Measurements from ENCODE around the gene TIAM1.

GRCh38 chr21:31201144-31201543, 142.9 kb downstream of the TIAM1 start:
- no peak for TF ChIP-seq CTCF (IDR thresholded peaks at IDR 0.05; ENCODE audit: insufficient read depth, low read length, poor library complexity, severe bottlenecking)
- no peak for TF ChIP-seq EZH2phosphoT487 (conservative IDR thresholded peaks at IDR 0.05; ENCODE audit: low read length)

Measured in SU-DHL-6 (cell line).